Endothelial cell of umbilical vein (primary cell): Measurements from ENCODE around the gene ZNF385B. TPM values are rescaled to one million over a fixed set of nuclear protein-coding genes. Genes with fewer than 3 reads are reported as not detected.
"Not testable (repeated sequence)": the region's sequence is repeated elsewhere in the genome, so short reads cannot be mapped to it uniquely, and the experiment has no call there.

Experiments
- BruUV-seq: library from RNA; stranded (reverse); fragments of 400-500 nt; replicated peaks from 2 replicates; lab custom pipeline; 2021; lab: Mats Ljungman, UMichigan
- CTCF ChIA-PET: fragments of 300-600, 350-600 bp; sonication (Branson Sonifier 250); formaldehyde crosslinking; loops from one replicate; lab custom pipeline; 2021; ENCODE audit warnings: antibody characterized with exemption, inconsistent platforms; lab: Charles Lee
- POLR2A ChIA-PET: fragments of 300-600, 350-600 bp; sonication (Branson Sonifier 250); formaldehyde crosslinking; loops from one replicate; lab custom pipeline; 2021; ENCODE audit warnings: antibody characterized with exemption, inconsistent platforms; lab: Charles Lee
- DNase-seq: peaks from one replicate; pipeline ENCODE4 v3.0.0-alpha.2; 2011; ENCODE audit warnings: low read depth, low spot score
- FAIRE-seq: peaks from 2 replicates; lab custom pipeline; 2011; peaks lifted over from hg19 to GRCh38; lab: Jason Lieb, UNC
- H2AFZ ChIP-seq: 2 replicates; pipeline ENCODE4 v1.6.0; 2012; ENCODE audit warnings: low read depth, low read length, control low read depth, inconsistent platforms
- H3K27ac ChIP-seq: 2 replicates; pipeline ENCODE4 v1.5.1; 2011; ENCODE audit warnings: low read depth, mild to moderate bottlenecking, control low read depth, low read length, moderate library complexity; ENCODE audit not compliant: insufficient read depth
- H3K27me3 ChIP-seq, 2 experiments: 2 replicates each; pipeline versions ENCODE4 v1.6.0 to v1.6.1; 2011; ENCODE audit warnings: low read length in 2 of 2, mixed read lengths in 1 of 2; ENCODE audit not compliant: control insufficient read depth in 2 of 2, insufficient read depth in 2 of 2
- H3K36me3 ChIP-seq, 2 experiments: 2 replicates in 1 of 2; 3 replicates in 1 of 2; pipeline ENCODE4 v1.5.1; 2011; ENCODE audit warnings: low read length in 2 of 2, mild to moderate bottlenecking in 1 of 2, moderate library complexity in 1 of 2; ENCODE audit not compliant: control insufficient read depth in 2 of 2, insufficient read depth in 2 of 2; ENCODE audit errors: extremely low read depth in 1 of 2
- H3K4me1 ChIP-seq: 3 replicates; pipeline ENCODE4 v1.5.1; 2011; ENCODE audit warnings: mild to moderate bottlenecking, low read length; ENCODE audit not compliant: control insufficient read depth, insufficient read depth; ENCODE audit errors: extremely low read depth
- H3K4me2 ChIP-seq: 2 replicates; pipeline ENCODE4 v1.6.1; 2011; ENCODE audit warnings: low read length, control low read depth, mixed read lengths; ENCODE audit not compliant: insufficient read depth
- H3K4me3 ChIP-seq, 3 experiments: fragments of 200-600 bp in 1 of 3; sonication (generic), shearing (Covaris generic) in 1 of 3; replicated peaks in 1 of 3; 2 replicates each; pipeline ENCODE4 v1.5.1; 2011 to 2016; ENCODE audit warnings: control low read depth in 3 of 3, low read length in 3 of 3, mild to moderate bottlenecking in 2 of 3, inconsistent platforms in 1 of 3, low read depth in 1 of 3, moderate library complexity in 1 of 3; ENCODE audit not compliant: insufficient read depth in 1 of 3
- H3K79me2 ChIP-seq: 2 replicates; pipeline ENCODE4 v1.6.0; 2012; ENCODE audit warnings: low read length, inconsistent platforms; ENCODE audit not compliant: control insufficient read depth, insufficient read depth
- H3K9ac ChIP-seq: replicated peaks from 2 replicates; pipeline ENCODE3; 2011; ENCODE audit warnings: low read length, control low read depth; ENCODE audit not compliant: insufficient read depth; ENCODE audit errors: extremely low read depth
- H3K9me1 ChIP-seq: replicated peaks from 3 replicates; pipeline ENCODE4 v1.6.0; 2011; ENCODE audit warnings: mild to moderate bottlenecking, low read length; ENCODE audit not compliant: control insufficient read depth, insufficient read depth; ENCODE audit errors: extremely low read depth
- H3K9me3 ChIP-seq: replicated peaks from 2 replicates; pipeline ENCODE4 v1.5.1; 2012; ENCODE audit warnings: low read length, inconsistent platforms; ENCODE audit not compliant: control insufficient read depth, insufficient read depth
- H4K20me1 ChIP-seq: replicated peaks from 2 replicates; pipeline ENCODE3; 2011; ENCODE audit warnings: mild to moderate bottlenecking, low read length; ENCODE audit not compliant: control insufficient read depth, insufficient read depth; ENCODE audit errors: extremely low read depth
- EZH2 ChIP-seq: IDR thresholded peaks from 2 replicates; pipeline ENCODE4 v1.6.1; 2012; ENCODE audit warnings: borderline replicate concordance, low read depth, mild to moderate bottlenecking, moderate library complexity, low read length, inconsistent platforms; ENCODE audit not compliant: severe bottlenecking
- FOS ChIP-seq: IDR thresholded peaks from 2 replicates; pipeline ENCODE4 v1.6.1; 2011; ENCODE audit warnings: mild to moderate bottlenecking, low read length, moderate library complexity, borderline replicate concordance; ENCODE audit not compliant: insufficient read depth
- GATA2 ChIP-seq: IDR thresholded peaks from 2 replicates; pipeline ENCODE4 v1.7.0; 2011; ENCODE audit warnings: low read depth, mild to moderate bottlenecking, moderate library complexity, mixed read lengths, low read length; ENCODE audit not compliant: insufficient read length, insufficient read depth
- JUN ChIP-seq: IDR thresholded peaks from 2 replicates; pipeline ENCODE4 v1.6.1; 2011; ENCODE audit warnings: borderline replicate concordance, low read depth; ENCODE audit not compliant: insufficient read length, insufficient read depth
- MAX ChIP-seq: IDR thresholded peaks from 2 replicates; pipeline ENCODE4 v1.6.1; 2011; ENCODE audit not compliant: insufficient read depth, insufficient read length
- MYC ChIP-seq: IDR thresholded peaks from one replicate; pipeline ENCODE4 v1.6.1; 2011; ENCODE audit warnings: mild to moderate bottlenecking, low read depth, low read length
- POLR2A ChIP-seq: IDR thresholded peaks from 2 replicates; pipeline ENCODE4 v1.6.1; 2012; ENCODE audit warnings: low read depth, mild to moderate bottlenecking, control low read depth, low read length
- POLR2AphosphoS5 ChIP-seq: IDR thresholded peaks from 2 replicates; pipeline ENCODE4 v1.6.1; 2012; ENCODE audit warnings: low read depth, mild to moderate bottlenecking, control low read depth, low read length, moderate library complexity; ENCODE audit not compliant: insufficient read depth
- dilution Hi-C: fragments of 300-500 bp; cut with MboI; formaldehyde crosslinking; loops from one replicate; pipeline ENCODE4 v1.15.0; 2019; ENCODE audit warnings: low sequenced_read_pairs; ENCODE audit not compliant: extremely low pct_ligation_motif_present
- intact Hi-C: fragments of 100-400 bp; cut with micrococcal nuclease; formaldehyde crosslinking; loops from one replicate; pipeline ENCODE4 v1.10.0; 2022
- polyA plus RNA-seq, 4 experiments: library from polyadenylated mRNA; depleted of rRNA in 3 of 4; stranded (reverse) in 3 of 4; unstranded in 1 of 4; fragments of >200 nt; gene quantifications; 2 replicates each; pipeline versions ENCODE4 v1.2.1 to v1.2.3, GENCODE V29; 2011 to 2012; ENCODE audit warnings: missing spikeins in 1 of 4
- total RNA-seq: library from RNA; stranded (reverse); gene quantifications from 2 replicates; pipeline ENCODE4 v1.2.3, GENCODE V29; 2021
- TF ChIP-seq, protein P1 (sequence below), 2 donors: IDR thresholded peaks; 1 replicate in 1 of 2; 2 replicates in 1 of 2; pipeline ENCODE4 v1.5.1; 2011; ENCODE audit warnings: low read length in 2 of 2, mild to moderate bottlenecking in 2 of 2, moderate library complexity in 2 of 2, control low read depth in 1 of 2, inconsistent platforms in 1 of 2, low read depth in 1 of 2; ENCODE audit not compliant: insufficient read depth in 1 of 2; ENCODE audit errors: extremely low read depth in 1 of 2

ZNF385B gene
- total and polyA plus RNA-seq, 2 donors (not counting 3 experiments of a cell fraction or from before 2014, with no cell fraction given) = not detected

DNA sequence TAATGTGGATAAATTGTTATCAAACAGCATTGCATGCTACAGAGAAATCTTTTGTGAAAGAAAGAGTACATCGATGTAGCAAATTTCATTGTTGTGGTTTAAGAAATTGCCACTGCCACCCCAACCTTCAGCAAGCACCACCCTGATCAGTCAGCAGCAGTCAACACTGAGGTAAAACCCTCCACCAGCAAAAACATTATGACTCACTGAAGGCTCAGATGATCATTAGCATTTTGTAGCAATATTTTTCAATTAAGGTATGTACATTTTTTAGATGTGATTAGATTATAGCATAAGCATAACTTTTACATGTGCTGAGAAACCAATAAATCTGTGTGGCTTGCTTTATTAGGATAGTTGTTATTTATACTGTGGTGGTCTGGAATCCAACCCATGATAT is 75.5 kb downstream of the ZNF385B start:
- intact Hi-C loops (no loop called here), dilution Hi-C loops (no loop called here)
- no peak for FAIRE-seq
- no peaks in the 10 kb centered on the region for H4K20me1 ChIP-seq
- H2AFZ ChIP-seq = no peak overlapping the region
- no peaks in the 10 kb centered on the region for H3K79me2 ChIP-seq
- no peak overlapping the region for H3K4me2 ChIP-seq
- H3K27ac ChIP-seq = no peak overlapping the region
- no peak overlapping the region for H3K4me3 ChIP-seq
- POLR2A ChIA-PET = no interaction called here
- TF ChIP-seq, protein P1, sequence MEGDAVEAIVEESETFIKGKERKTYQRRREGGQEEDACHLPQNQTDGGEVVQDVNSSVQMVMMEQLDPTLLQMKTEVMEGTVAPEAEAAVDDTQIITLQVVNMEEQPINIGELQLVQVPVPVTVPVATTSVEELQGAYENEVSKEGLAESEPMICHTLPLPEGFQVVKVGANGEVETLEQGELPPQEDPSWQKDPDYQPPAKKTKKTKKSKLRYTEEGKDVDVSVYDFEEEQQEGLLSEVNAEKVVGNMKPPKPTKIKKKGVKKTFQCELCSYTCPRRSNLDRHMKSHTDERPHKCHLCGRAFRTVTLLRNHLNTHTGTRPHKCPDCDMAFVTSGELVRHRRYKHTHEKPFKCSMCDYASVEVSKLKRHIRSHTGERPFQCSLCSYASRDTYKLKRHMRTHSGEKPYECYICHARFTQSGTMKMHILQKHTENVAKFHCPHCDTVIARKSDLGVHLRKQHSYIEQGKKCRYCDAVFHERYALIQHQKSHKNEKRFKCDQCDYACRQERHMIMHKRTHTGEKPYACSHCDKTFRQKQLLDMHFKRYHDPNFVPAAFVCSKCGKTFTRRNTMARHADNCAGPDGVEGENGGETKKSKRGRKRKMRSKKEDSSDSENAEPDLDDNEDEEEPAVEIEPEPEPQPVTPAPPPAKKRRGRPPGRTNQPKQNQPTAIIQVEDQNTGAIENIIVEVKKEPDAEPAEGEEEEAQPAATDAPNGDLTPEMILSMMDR (IDR thresholded peaks at IDR 0.05; ENCODE audit: extremely low read depth in 1 of 2, insufficient read depth in 1 of 2, low read depth in 1 of 2, low read length in 2 of 2) = no peak
- TF ChIP-seq MYC (no peak), GATA2 (no peak), FOS (no peak), EZH2 (no peak), JUN (no peak), POLR2A (no peak), POLR2AphosphoS5 (no peak), MAX (no peak)
- H3K36me3 ChIP-seq = no peaks in the 10 kb centered on the region
- H3K9me1 ChIP-seq = no peaks in the 10 kb centered on the region
- CTCF ChIA-PET = no interaction called here
- H3K27me3 ChIP-seq = peaks cover 0 to 1% of the 10 kb centered on the region in 2 experiments
- no peak for DNase-seq
- no peak overlapping the region for H3K9ac ChIP-seq
- H3K4me1 ChIP-seq = no peaks in the 10 kb centered on the region
- no peaks in the 10 kb centered on the region for H3K9me3 ChIP-seq
- BruUV-seq = no TSS peak

DNA sequence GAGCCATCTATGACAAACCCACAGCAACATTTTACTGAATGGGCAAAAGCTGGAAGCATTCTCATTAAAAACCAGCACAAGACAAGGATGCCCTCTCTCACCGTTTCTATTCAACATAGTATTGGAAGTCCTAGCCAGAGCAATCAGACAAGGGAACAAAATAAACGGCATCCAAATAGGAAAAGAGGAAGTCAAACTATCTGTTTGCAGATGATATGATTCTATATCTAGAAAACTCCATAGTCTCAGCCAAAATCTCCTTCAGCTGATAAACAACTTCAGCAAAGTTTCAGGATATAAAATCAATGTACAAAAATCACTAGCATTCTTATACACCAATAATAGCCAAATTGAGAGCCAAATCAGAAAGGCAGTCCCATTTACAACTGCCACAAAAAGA is 79.1 kb downstream of the ZNF385B start:
- H3K27me3 ChIP-seq, H3K4me1 ChIP-seq, H3K4me2 ChIP-seq, H3K79me2 ChIP-seq, BruUV-seq, H3K9me3 ChIP-seq, dilution Hi-C loops, FAIRE-seq, POLR2A ChIA-PET, intact Hi-C loops, H3K9me1 ChIP-seq, H2AFZ ChIP-seq, H3K9ac ChIP-seq, H3K4me3 ChIP-seq, H3K36me3 ChIP-seq, DNase-seq, H3K27ac ChIP-seq, H4K20me1 ChIP-seq: not testable (repeated sequence)
- CTCF ChIA-PET = interaction anchor here (0.5 kb wide), 1 partner anchor 1090 kb away, joined by 3 read pairs; no protein-coding TSS in a partner anchor
